ENCODE data around the gene CASZ1. TPM values are rescaled to one million over a fixed set of nuclear protein-coding genes. Genes with fewer than 3 reads are reported as not detected.

The CASZ1 gene
- total and polyA plus RNA-seq, 9 of the 15 experiments (the other 6 are each of a cell fraction or from before 2014, with no cell fraction given), result 0.01 to 4.0 (median 0.76) TPM; not detected in 1

DNA sequence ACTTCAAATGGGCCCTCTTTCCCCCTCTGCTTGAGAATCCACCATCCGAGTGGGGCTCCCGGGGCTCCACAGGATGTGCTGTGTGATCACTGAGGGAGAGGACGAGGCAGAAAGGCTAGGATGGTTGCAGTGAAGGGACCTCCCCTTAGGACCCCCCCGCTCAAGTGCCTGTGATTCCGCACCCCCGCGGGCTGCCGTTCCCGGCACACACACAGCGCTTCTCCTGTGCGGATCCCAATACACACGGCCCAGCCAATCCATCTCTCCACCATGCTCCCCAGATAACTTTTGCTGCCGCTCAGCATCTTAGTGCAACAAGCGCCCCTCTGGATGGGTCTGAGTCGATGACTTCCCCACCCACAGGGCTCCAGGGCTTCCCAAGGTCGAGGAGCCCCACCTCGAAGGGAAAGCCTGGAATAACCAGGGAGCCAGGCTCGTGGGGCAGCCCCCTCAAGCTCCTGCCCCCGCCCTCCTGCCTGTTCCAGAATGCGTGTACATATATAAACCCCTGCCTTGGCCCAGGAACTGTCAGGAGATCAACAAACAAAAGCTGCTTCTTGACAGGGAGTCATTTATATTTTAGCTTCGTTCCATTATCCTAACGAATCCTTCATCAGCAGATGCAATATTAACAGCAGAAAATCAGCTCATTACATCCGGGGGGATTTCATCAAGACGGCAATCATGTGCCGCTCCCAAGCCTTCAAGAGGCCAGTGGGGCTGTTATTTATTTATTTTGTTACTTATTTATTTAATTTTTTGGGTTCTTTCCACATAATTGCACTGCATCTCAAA, 83.7 kb downstream of the CASZ1 start:
- H3K4me2 ChIP-seq (ENCODE audit: insufficient read depth, low read length), result no peak overlapping the region
- peaks cover 67 to 81% of the 10 kb centered on the region in 2 experiments for H3K27me3 ChIP-seq (ENCODE audit: control insufficient read depth in 2 of 2, insufficient read depth in 2 of 2, low read length in 2 of 2)
- H3K9me3 ChIP-seq (replicated peaks; ENCODE audit: control insufficient read depth, insufficient read depth, low read depth, low read length), result no peaks in the 10 kb centered on the region
- intact Hi-C loops (cut with micrococcal nuclease) (no loop called here), in situ Hi-C loops (cut with MboI) (no loop called here)
- no TSS peak for BruUV-seq (replicated peaks)
- H3K36me3 ChIP-seq (ENCODE audit: control insufficient read depth, insufficient read depth, low read length), result no peaks in the 10 kb centered on the region
- no peaks in the 10 kb centered on the region for H3K9me1 ChIP-seq (ENCODE audit: control insufficient read depth, insufficient read depth, low read length)
- ATAC-seq, result no peak
- no peaks in the 10 kb centered on the region for H3K79me2 ChIP-seq (ENCODE audit: control insufficient read depth, insufficient read depth, low read length)
- ChIA-PET POLR2A (interaction anchor here (0.8 to 1.1 kb wide), 3 partner anchors 9 to 38 kb away, joined by 3 read pairs; no protein-coding TSS in a partner anchor), CTCF (ENCODE audit: low intra/inter-chr PET ratio) (no interaction called here)
- WGBS (ENCODE audit: insufficient coverage, low coverage, missing lambda C conversion rate), result 2% methylated on average over 24 of the region's 25 CpGs
- no peak for FAIRE-seq
- no peak for DNase-seq (ENCODE audit: extremely low read depth in 1 of 4, low spot score in 3 of 4)
- H4K20me1 ChIP-seq (replicated peaks; ENCODE audit: control insufficient read depth, insufficient read depth, low read length), result peaks cover 5% of the 10 kb centered on the region; the same call in 1 of the 2 replicates
- H2AFZ ChIP-seq (ENCODE audit: low read depth, low read length), result no peak overlapping the region
- H3K9ac ChIP-seq (ENCODE audit: insufficient read depth in 1 of 2, low read depth in 2 of 2, low read length in 2 of 2), result no peak overlapping the region
- H3K4me3 ChIP-seq, result no peak overlapping the region
- peaks cover 12 to 26% of the 10 kb centered on the region in 2 experiments; a peak in 4 of 5 replicates for H3K4me1 ChIP-seq (replicated peaks in 1 of 2; ENCODE audit: control insufficient read depth in 2 of 2, insufficient read depth in 2 of 2, low read length in 2 of 2)
- peak; percentile 40 for TF ChIP-seq CBX8 (IDR thresholded peaks at IDR 0.05; ENCODE audit: borderline replicate concordance, extremely low read depth, low read depth, low read length, poor library complexity, severe bottlenecking)
- TF ChIP-seq, protein P1, sequence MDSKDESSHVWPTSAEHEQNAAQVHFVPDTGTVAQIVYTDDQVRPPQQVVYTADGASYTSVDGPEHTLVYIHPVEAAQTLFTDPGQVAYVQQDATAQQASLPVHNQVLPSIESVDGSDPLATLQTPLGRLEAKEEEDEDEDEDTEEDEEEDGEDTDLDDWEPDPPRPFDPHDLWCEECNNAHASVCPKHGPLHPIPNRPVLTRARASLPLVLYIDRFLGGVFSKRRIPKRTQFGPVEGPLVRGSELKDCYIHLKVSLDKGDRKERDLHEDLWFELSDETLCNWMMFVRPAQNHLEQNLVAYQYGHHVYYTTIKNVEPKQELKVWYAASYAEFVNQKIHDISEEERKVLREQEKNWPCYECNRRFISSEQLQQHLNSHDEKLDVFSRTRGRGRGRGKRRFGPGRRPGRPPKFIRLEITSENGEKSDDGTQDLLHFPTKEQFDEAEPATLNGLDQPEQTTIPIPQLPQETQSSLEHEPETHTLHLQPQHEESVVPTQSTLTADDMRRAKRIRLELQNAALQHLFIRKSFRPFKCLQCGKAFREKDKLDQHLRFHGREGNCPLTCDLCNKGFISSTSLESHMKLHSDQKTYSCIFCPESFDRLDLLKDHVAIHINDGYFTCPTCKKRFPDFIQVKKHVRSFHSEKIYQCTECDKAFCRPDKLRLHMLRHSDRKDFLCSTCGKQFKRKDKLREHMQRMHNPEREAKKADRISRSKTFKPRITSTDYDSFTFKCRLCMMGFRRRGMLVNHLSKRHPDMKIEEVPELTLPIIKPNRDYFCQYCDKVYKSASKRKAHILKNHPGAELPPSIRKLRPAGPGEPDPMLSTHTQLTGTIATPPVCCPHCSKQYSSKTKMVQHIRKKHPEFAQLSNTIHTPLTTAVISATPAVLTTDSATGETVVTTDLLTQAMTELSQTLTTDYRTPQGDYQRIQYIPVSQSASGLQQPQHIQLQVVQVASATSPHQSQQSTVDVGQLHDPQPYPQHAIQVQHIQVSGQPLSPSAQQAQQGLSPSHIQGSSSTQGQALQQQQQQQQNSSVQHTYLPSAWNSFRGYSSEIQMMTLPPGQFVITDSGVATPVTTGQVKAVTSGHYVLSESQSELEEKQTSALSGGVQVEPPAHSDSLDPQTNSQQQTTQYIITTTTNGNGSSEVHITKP (IDR thresholded peaks at IDR 0.05; ENCODE audit: partially characterized antibody), result peak; percentile 23
- no peak for TF ChIP-seq FOXK1 (CRISPR knock-in tag; IDR thresholded peaks at IDR 0.05; ENCODE audit: borderline replicate concordance)
- H3K27ac ChIP-seq (ENCODE audit: extremely low read depth, low read depth, low read length), result no peak overlapping the region
